ENCODE data around the gene HDAC1.

The HDAC1 gene

GRCh38 chr1:32318127-32318869, 26.4 kb downstream of the HDAC1 start:
- no peak overlapping the region for H3K4me3 ChIP-seq (ENCODE audit: low read length)
- H3K27me3 ChIP-seq (ENCODE audit: control insufficient read depth, insufficient read depth, low read length) = no peaks in the 10 kb centered on the region
- no peak overlapping the region for H3K27ac ChIP-seq (ENCODE audit: low read depth, low read length)
- no peaks in the 10 kb centered on the region for H3K4me1 ChIP-seq (ENCODE audit: control insufficient read depth, insufficient read depth, low read length)
- H3K9ac ChIP-seq (ENCODE audit: low read length) = no peak overlapping the region
- H3K36me3 ChIP-seq (ENCODE audit: control insufficient read depth, insufficient read depth, low read length) = peaks cover 4% of the 10 kb centered on the region

- H3K9ac ChIP-seq (ENCODE audit: low read length) = no peak overlapping the region
- peaks cover 6% of the 10 kb centered on the region for H3K36me3 ChIP-seq (ENCODE audit: control insufficient read depth, insufficient read depth, low read length)
- peak overlapping the region; percentile 9 for H3K4me3 ChIP-seq (ENCODE audit: low read length)
- no peak overlapping the region for H3K27ac ChIP-seq (ENCODE audit: low read depth, low read length)
- H3K27me3 ChIP-seq (ENCODE audit: control insufficient read depth, insufficient read depth, low read length) = no peaks in the 10 kb centered on the region
- H3K4me1 ChIP-seq (ENCODE audit: control insufficient read depth, insufficient read depth, low read length) = no peaks in the 10 kb centered on the region
Observed at GRCh38 chr1:32321712-32322291, 29.9 kb downstream of the HDAC1 start.

GRCh38 chr1:32327204-32327603, 35.3 kb downstream of the HDAC1 start:
- H3K27ac ChIP-seq (ENCODE audit: low read depth, low read length) = no peak overlapping the region
- H3K36me3 ChIP-seq (ENCODE audit: control insufficient read depth, insufficient read depth, low read length) = peaks cover 39% of the 10 kb centered on the region
- H3K9ac ChIP-seq (ENCODE audit: low read length) = no peak overlapping the region

GRCh38 chr1:32329931-32330466, 38.1 kb downstream of the HDAC1 start:
- Histone ChIP-seq H3K4me1 (ENCODE audit: control insufficient read depth, insufficient read depth, low read length) (peaks cover 3% of the 10 kb centered on the region), H3K9ac (ENCODE audit: low read length) (no peak overlapping the region), H3K27ac (ENCODE audit: low read depth, low read length) (no peak overlapping the region), H3K27me3 (ENCODE audit: control insufficient read depth, insufficient read depth, low read length) (no peaks in the 10 kb centered on the region), H3K4me3 (ENCODE audit: low read length) (no peak overlapping the region), H3K36me3 (ENCODE audit: control insufficient read depth, insufficient read depth, low read length) (peaks cover 46% of the 10 kb centered on the region)

More at GRCh38 chr1:32327204-32327603, 35.3 kb downstream of the HDAC1 start:
- Histone ChIP-seq H3K4me3 (ENCODE audit: low read length) (no peak overlapping the region), H3K4me1 (ENCODE audit: control insufficient read depth, insufficient read depth, low read length) (no peaks in the 10 kb centered on the region), H3K27me3 (ENCODE audit: control insufficient read depth, insufficient read depth, low read length) (no peaks in the 10 kb centered on the region)

GRCh38 chr1:32330558-32331151, 38.8 kb downstream of the HDAC1 start:
- Histone ChIP-seq H3K4me3 (ENCODE audit: low read length) (no peak overlapping the region), H3K36me3 (ENCODE audit: control insufficient read depth, insufficient read depth, low read length) (peaks cover 42% of the 10 kb centered on the region), H3K4me1 (ENCODE audit: control insufficient read depth, insufficient read depth, low read length) (peaks cover 3% of the 10 kb centered on the region), H3K27ac (ENCODE audit: low read depth, low read length) (no peak overlapping the region), H3K27me3 (ENCODE audit: control insufficient read depth, insufficient read depth, low read length) (no peaks in the 10 kb centered on the region), H3K9ac (ENCODE audit: low read length) (no peak overlapping the region)

GRCh38 chr1:32331549-32331948, 39.7 kb downstream of the HDAC1 start:
- peaks cover 3% of the 10 kb centered on the region for H3K4me1 ChIP-seq (ENCODE audit: control insufficient read depth, insufficient read depth, low read length)
- peaks cover 42% of the 10 kb centered on the region for H3K36me3 ChIP-seq (ENCODE audit: control insufficient read depth, insufficient read depth, low read length)
- H3K27me3 ChIP-seq (ENCODE audit: control insufficient read depth, insufficient read depth, low read length) = no peaks in the 10 kb centered on the region
- H3K9ac ChIP-seq (ENCODE audit: low read length) = no peak overlapping the region
- H3K27ac ChIP-seq (ENCODE audit: low read depth, low read length) = no peak overlapping the region
- H3K4me3 ChIP-seq (ENCODE audit: low read length) = no peak overlapping the region

- peaks cover 3% of the 10 kb centered on the region for H3K4me1 ChIP-seq (ENCODE audit: control insufficient read depth, insufficient read depth, low read length)
- no peak overlapping the region for H3K27ac ChIP-seq (ENCODE audit: low read depth, low read length)
- no peak overlapping the region for H3K4me3 ChIP-seq (ENCODE audit: low read length)
- no peak overlapping the region for H3K9ac ChIP-seq (ENCODE audit: low read length)
- peaks cover 35% of the 10 kb centered on the region for H3K36me3 ChIP-seq (ENCODE audit: control insufficient read depth, insufficient read depth, low read length)
- no peaks in the 10 kb centered on the region for H3K27me3 ChIP-seq (ENCODE audit: control insufficient read depth, insufficient read depth, low read length)
Observed at GRCh38 chr1:32332290-32333079, 40.6 kb downstream of the HDAC1 start.

GRCh38 chr1:32333251-32333963, 41.5 kb downstream of the HDAC1 start:
- peaks cover 30% of the 10 kb centered on the region for H3K36me3 ChIP-seq (ENCODE audit: control insufficient read depth, insufficient read depth, low read length)
- no peaks in the 10 kb centered on the region for H3K27me3 ChIP-seq (ENCODE audit: control insufficient read depth, insufficient read depth, low read length)
- no peak overlapping the region for H3K9ac ChIP-seq (ENCODE audit: low read length)
- H3K27ac ChIP-seq (ENCODE audit: low read depth, low read length) = no peak overlapping the region
- peaks cover 3% of the 10 kb centered on the region for H3K4me1 ChIP-seq (ENCODE audit: control insufficient read depth, insufficient read depth, low read length)
- H3K4me3 ChIP-seq (ENCODE audit: low read length) = no peak overlapping the region

- H3K27ac ChIP-seq (ENCODE audit: low read depth, low read length) = no peak overlapping the region
- peak overlapping the region; percentile 19 for H3K9ac ChIP-seq (ENCODE audit: low read length)
- H3K27me3 ChIP-seq (ENCODE audit: control insufficient read depth, insufficient read depth, low read length) = no peaks in the 10 kb centered on the region
- peaks cover 21% of the 10 kb centered on the region for H3K36me3 ChIP-seq (ENCODE audit: control insufficient read depth, insufficient read depth, low read length)
- peak overlapping the region; percentile 73 for H3K4me3 ChIP-seq (ENCODE audit: low read length)
- H3K4me1 ChIP-seq (ENCODE audit: control insufficient read depth, insufficient read depth, low read length) = peaks cover 3% of the 10 kb centered on the region
Observed at GRCh38 chr1:32334274-32334861, 42.5 kb downstream of the HDAC1 start.

GRCh38 chr1:32334864-32335534, 43.1 kb downstream of the HDAC1 start:
- Histone ChIP-seq H3K4me3 (ENCODE audit: low read length) (peak overlapping the region; percentile 73), H3K27ac (ENCODE audit: low read depth, low read length) (no peak overlapping the region), H3K9ac (ENCODE audit: low read length) (no peak overlapping the region), H3K36me3 (ENCODE audit: control insufficient read depth, insufficient read depth, low read length) (peaks cover 19% of the 10 kb centered on the region), H3K27me3 (ENCODE audit: control insufficient read depth, insufficient read depth, low read length) (no peaks in the 10 kb centered on the region), H3K4me1 (ENCODE audit: control insufficient read depth, insufficient read depth, low read length) (peaks cover 3% of the 10 kb centered on the region)

- H3K4me1 ChIP-seq (ENCODE audit: control insufficient read depth, insufficient read depth, low read length) = peaks cover 3% of the 10 kb centered on the region
- H3K36me3 ChIP-seq (ENCODE audit: control insufficient read depth, insufficient read depth, low read length) = peaks cover 19% of the 10 kb centered on the region
- no peak overlapping the region for H3K27ac ChIP-seq (ENCODE audit: low read depth, low read length)
- peak overlapping the region; percentile 73 for H3K4me3 ChIP-seq (ENCODE audit: low read length)
- H3K9ac ChIP-seq (ENCODE audit: low read length) = no peak overlapping the region
- no peaks in the 10 kb centered on the region for H3K27me3 ChIP-seq (ENCODE audit: control insufficient read depth, insufficient read depth, low read length)
Observed at GRCh38 chr1:32335535-32335789, 43.6 kb downstream of the HDAC1 start.

Measured in rectal smooth muscle tissue (tissue), 1 donor.